Mesothelial cell of epicardium (in vitro differentiated cells): Measurements from ENCODE around the gene ST8SIA4. TPM values are rescaled to one million over a fixed set of nuclear protein-coding genes. Genes with fewer than 3 reads are reported as not detected.

ENCODE experiments used
- microRNA-seq: library from miRNA; unstranded; fragments of <30 nt; microRNA quantifications from one replicate; pipeline ENCODE4 v1.2.0, GENCODE V29; 2021; ENCODE audit warnings: inconsistent platforms, mixed read lengths
- total RNA-seq: library from RNA; stranded (reverse); gene quantifications from 3 replicates; pipeline ENCODE4 v1.2.1, GENCODE V29; 2021

ST8SIA4 gene
- total RNA-seq, 1 donor from 2014 or later, result 9.6 TPM

Small RNA genes lying within 50 kb of the gene (microRNA-seq; reads per million reads assigned to microRNA genes)
- gene MIR548P, result not detected
